22Rv1 (cell line): ENCODE results near the gene ERC1.

Experiments used
- CTCF ChIP-seq: fragments of 450-650 bp; IDR thresholded peaks from 2 replicates; pipeline ENCODE4 v1.5.1; 2017; ENCODE audit warnings: mild to moderate bottlenecking
- ZFX ChIP-seq: fragments of 450-650 bp; IDR thresholded peaks from 2 replicates; pipeline ENCODE4 v1.6.1; 2017; ENCODE audit warnings: antibody characterized with exemption, borderline replicate concordance

- TF ChIP-seq CTCF (no peak), ZFX (no peak)
Observed at GRCh38 chr12:1188016-1188415, 197.0 kb downstream of the ERC1 start.
